Parathyroid adenoma (tissue), 2 donors: ENCODE results near the gene COMT.

ENCODE experiments used
- H2AFZ ChIP-seq: fragments of 300-600 bp; sonication (generic); one replicate; pipeline ENCODE4 v1.7.0; 2017; ENCODE audit warnings: antibody characterized with exemption, mild to moderate bottlenecking
- H3K27ac ChIP-seq: fragments of 300-600 bp; sonication (generic); one replicate; pipeline ENCODE4 v1.7.0; 2017
- H3K27me3 ChIP-seq: fragments of 300-600 bp; sonication (generic); one replicate; pipeline ENCODE4 v1.7.0; 2017; ENCODE audit warnings: low read length; ENCODE audit not compliant: control insufficient read depth, insufficient read depth
- H3K36me3 ChIP-seq: fragments of 300-600 bp; sonication (generic); one replicate; pipeline ENCODE4 v1.7.0; 2017; ENCODE audit warnings: low read length; ENCODE audit not compliant: control insufficient read depth, insufficient read depth
- H3K4me1 ChIP-seq: fragments of 300-600 bp; sonication (generic); one replicate; pipeline ENCODE4 v1.7.0; 2017; ENCODE audit warnings: control low read depth
- H3K4me2 ChIP-seq: fragments of 300-600 bp; sonication (generic); one replicate; pipeline ENCODE4 v1.7.0; 2017; ENCODE audit warnings: low read length
- H3K4me3 ChIP-seq: fragments of 300-600 bp; sonication (generic); one replicate; pipeline ENCODE4 v1.7.0; 2017; ENCODE audit warnings: low read depth, low read length
- H3K79me2 ChIP-seq: fragments of 300-600 bp; sonication (generic); one replicate; pipeline ENCODE4 v1.7.0; 2017; ENCODE audit warnings: control low read depth
- H3K9ac ChIP-seq: fragments of 300-600 bp; sonication (generic); one replicate; pipeline ENCODE4 v1.7.0; 2017; ENCODE audit warnings: mild to moderate bottlenecking
- H3K9me3 ChIP-seq: fragments of 300-600 bp; sonication (generic); one replicate; pipeline ENCODE4 v1.7.0; 2017; ENCODE audit warnings: low read length; ENCODE audit not compliant: control insufficient read depth
- CTCF ChIP-seq: fragments of 300-600 bp; sonication (generic); IDR thresholded peaks from one replicate; pipeline ENCODE4 v1.7.0; 2017; ENCODE audit warnings: antibody characterized with exemption, mild to moderate bottlenecking
- donor health status: primary hyperparathyroidism.

Gene COMT

DNA sequence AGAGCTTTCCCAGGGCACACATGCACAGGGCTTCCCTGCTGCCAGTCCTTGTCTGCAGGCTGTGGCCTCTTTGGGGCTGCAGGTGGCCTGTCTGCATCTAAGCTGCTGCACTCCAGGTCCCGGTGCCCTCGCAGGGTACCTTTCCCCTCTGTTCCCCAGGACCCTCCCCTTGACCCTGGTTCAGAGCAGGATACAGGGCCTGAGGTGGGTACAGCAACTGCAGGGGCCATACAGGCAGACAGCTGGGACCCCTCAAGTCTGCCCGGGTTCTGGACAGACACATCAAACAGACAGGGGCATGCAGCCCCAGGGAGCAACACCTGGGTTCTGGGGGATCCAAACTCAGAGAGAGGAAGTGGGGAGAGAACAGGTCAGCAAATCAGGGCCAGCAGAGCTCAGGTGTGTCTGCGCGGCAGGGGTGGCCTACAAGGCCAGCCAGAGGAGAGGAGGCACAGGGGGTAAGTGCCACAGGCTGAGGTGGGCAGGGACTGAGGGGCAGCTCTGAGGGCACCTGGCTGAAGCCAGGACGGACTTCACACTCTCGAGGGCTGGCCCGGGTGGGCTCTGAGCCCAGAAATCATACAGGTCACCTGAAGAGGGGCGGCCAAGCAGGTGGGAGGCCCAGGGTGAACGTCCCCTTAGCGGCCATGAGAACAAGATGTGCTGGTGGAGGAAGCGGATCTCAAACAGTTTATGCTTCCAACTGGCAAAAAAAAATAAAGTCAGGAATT, 29.9 kb upstream of the COMT start:
- TF ChIP-seq CTCF, result no peak
- H3K9ac ChIP-seq, result no peak overlapping the region
- no peak overlapping the region for H2AFZ ChIP-seq
- no peaks in the 10 kb centered on the region for H3K27me3 ChIP-seq
- no peak overlapping the region for H3K4me2 ChIP-seq
- no peaks in the 10 kb centered on the region for H3K36me3 ChIP-seq
- H3K27ac ChIP-seq, result no peak overlapping the region
- H3K79me2 ChIP-seq, result no peaks in the 10 kb centered on the region
- no peak overlapping the region for H3K4me3 ChIP-seq
- H3K4me1 ChIP-seq, result no peaks in the 10 kb centered on the region
- H3K9me3 ChIP-seq, result no peaks in the 10 kb centered on the region

GRCh38 chr22:19912271-19912999, 29.1 kb upstream of the COMT start:
- H2AFZ ChIP-seq, result no peak overlapping the region
- no peaks in the 10 kb centered on the region for H3K79me2 ChIP-seq
- H3K36me3 ChIP-seq, result no peaks in the 10 kb centered on the region
- H3K9ac ChIP-seq, result no peak overlapping the region
- H3K4me2 ChIP-seq, result no peak overlapping the region
- H3K4me1 ChIP-seq, result no peaks in the 10 kb centered on the region
- TF ChIP-seq CTCF, result no peak
- H3K27me3 ChIP-seq, result no peaks in the 10 kb centered on the region
- no peak overlapping the region for H3K27ac ChIP-seq
- H3K9me3 ChIP-seq, result no peaks in the 10 kb centered on the region
- no peak overlapping the region for H3K4me3 ChIP-seq

GRCh38 chr22:19913337-19913936, 28.1 kb upstream of the COMT start:
- H2AFZ ChIP-seq, result no peak overlapping the region
- H3K4me2 ChIP-seq, result no peak overlapping the region
- no peak for TF ChIP-seq CTCF
- H3K27ac ChIP-seq, result no peak overlapping the region
- no peaks in the 10 kb centered on the region for H3K36me3 ChIP-seq
- no peaks in the 10 kb centered on the region for H3K79me2 ChIP-seq
- no peak overlapping the region for H3K9ac ChIP-seq
- H3K4me1 ChIP-seq, result no peaks in the 10 kb centered on the region
- no peaks in the 10 kb centered on the region for H3K27me3 ChIP-seq
- H3K4me3 ChIP-seq, result no peak overlapping the region
- no peaks in the 10 kb centered on the region for H3K9me3 ChIP-seq

GRCh38 chr22:19914201-19914943, 27.2 kb upstream of the COMT start:
- Histone ChIP-seq H3K36me3 (no peaks in the 10 kb centered on the region), H3K4me2 (no peak overlapping the region), H3K4me3 (no peak overlapping the region), H3K27me3 (no peaks in the 10 kb centered on the region), H3K9ac (no peak overlapping the region), H2AFZ (no peak overlapping the region), H3K4me1 (no peaks in the 10 kb centered on the region), H3K27ac (no peak overlapping the region), H3K79me2 (no peaks in the 10 kb centered on the region), H3K9me3 (no peaks in the 10 kb centered on the region)
- TF ChIP-seq CTCF, result no peak
